SK-N-MC (cell line): ENCODE measurements around the gene SHC4.
"Not testable (repeated sequence)": the region's sequence is repeated elsewhere in the genome, so short reads cannot be mapped to it uniquely, and the experiment has no call there.

Experiments used
- DNase-seq: peaks from one replicate; pipeline ENCODE4 v3.0.0-alpha.2; 2011; ENCODE audit warnings: low read depth, low spot score
- H3K27ac ChIP-seq: fragments of 200-600 bp; sonication (generic); 2 replicates; pipeline ENCODE4 v1.5.1; 2016; ENCODE audit warnings: mixed run types
- H3K36me3 ChIP-seq: fragments of 200-600 bp; sonication (generic); 2 replicates; pipeline ENCODE4 v1.6.1; 2017; ENCODE audit warnings: antibody characterized with exemption, low read length, mixed read lengths; ENCODE audit not compliant: insufficient read depth
- H3K4me3 ChIP-seq: fragments of 200-600 bp; sonication (generic); 2 replicates; pipeline ENCODE4 v1.5.1; 2016
- H3K9ac ChIP-seq: fragments of 200-600 bp; sonication (generic); 2 replicates; pipeline ENCODE4 v1.8.0; 2017; ENCODE audit warnings: mixed run types, mixed read lengths; ENCODE audit not compliant: insufficient read length
- H3K9me3 ChIP-seq: fragments of 200-600 bp; sonication (generic); 2 replicates; pipeline ENCODE4 v1.6.1; 2017; ENCODE audit warnings: low read depth, mild to moderate bottlenecking, antibody characterized with exemption, low read length, moderate library complexity, mixed read lengths
- EZH2 ChIP-seq: fragments of 200-600 bp; sonication (generic); IDR thresholded peaks from one replicate; pipeline ENCODE4 v1.6.1; 2017; ENCODE audit warnings: antibody characterized with exemption
- FOXP2 ChIP-seq: optimal IDR thresholded peaks from 2 replicates; pipeline ENCODE3; 2011; ENCODE audit warnings: mild to moderate bottlenecking, moderate library complexity; ENCODE audit not compliant: insufficient read depth; ENCODE audit errors: extremely low read length, control extremely low read depth
- POLR2AphosphoS5 ChIP-seq: IDR thresholded peaks from 2 replicates; pipeline ENCODE4 v1.6.1; 2012; ENCODE audit warnings: mild to moderate bottlenecking, low read depth, low read length, borderline replicate concordance

Gene SHC4

DNA sequence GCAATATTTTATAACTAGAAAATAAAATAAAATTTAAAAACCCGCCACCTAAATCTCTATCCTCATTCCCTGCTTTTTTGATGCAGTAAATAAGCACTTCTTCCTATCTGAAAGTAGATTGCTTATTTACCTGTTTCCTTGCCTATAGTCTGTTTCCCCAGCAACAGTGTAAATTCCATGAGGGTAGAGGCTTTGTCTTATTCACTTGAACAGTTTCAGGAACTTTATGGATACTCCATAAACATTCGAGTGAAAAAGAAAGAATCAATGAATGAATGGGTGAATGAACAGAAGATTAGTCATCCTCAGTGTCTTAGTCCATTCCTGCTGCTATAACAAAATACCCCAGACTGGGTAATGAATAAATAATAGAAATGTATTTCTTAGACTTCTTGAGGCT, 41.7 kb downstream of the SHC4 start:
- DNase-seq = no peak
- Histone ChIP-seq H3K4me3 (no peak overlapping the region), H3K27ac (no peak overlapping the region), H3K9me3 (no peaks in the 10 kb centered on the region), H3K36me3 (no peaks in the 10 kb centered on the region), H3K9ac (no peak overlapping the region)
- TF ChIP-seq EZH2 = no peak
- TF ChIP-seq POLR2AphosphoS5 = no peak
- no peak for TF ChIP-seq FOXP2

DNA sequence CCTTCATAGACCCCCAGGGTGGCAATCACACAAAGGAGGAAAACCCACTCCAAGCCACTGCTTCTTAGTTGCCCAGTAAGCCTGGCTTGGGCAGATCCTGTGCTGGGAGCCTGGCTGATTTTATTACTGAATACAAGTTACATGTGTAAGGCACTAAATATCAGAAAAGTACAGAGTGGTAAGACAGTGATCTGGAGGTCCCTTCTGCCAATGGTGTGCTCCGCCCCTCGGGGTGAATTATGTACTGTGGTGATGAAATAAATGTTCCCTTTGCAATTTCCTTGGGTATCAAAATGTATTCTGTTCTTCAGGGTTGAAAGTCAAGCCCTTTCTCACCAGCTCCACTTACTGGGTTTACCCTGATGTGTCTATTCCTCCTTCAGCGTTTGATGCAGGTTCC, 47.0 kb downstream of the SHC4 start:
- no peaks in the 10 kb centered on the region for H3K36me3 ChIP-seq
- H3K4me3 ChIP-seq = no peak overlapping the region
- no peak for DNase-seq
- no peak for TF ChIP-seq EZH2
- no peak for TF ChIP-seq FOXP2
- TF ChIP-seq POLR2AphosphoS5 = no peak
- H3K9ac ChIP-seq = no peak overlapping the region
- H3K27ac ChIP-seq = no peak overlapping the region
- H3K9me3 ChIP-seq = no peaks in the 10 kb centered on the region

DNA sequence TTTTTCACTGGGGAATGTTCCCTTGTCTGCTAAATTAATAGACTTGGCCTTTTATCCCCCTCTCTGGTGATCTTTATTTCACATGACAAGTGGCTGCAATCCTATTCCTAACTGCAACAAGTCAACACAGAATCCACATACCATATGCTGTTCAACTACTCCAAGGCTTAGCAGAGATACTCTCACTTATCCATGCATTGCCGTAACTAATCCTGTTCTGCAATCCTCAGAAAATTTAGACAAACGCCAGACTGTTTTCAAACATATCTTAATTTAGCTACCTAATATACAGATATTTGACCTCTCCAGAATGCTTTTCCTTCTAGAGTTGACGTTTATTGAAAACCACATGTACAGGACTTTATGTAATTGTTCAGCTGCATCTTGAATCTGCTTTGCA, 47.9 kb downstream of the SHC4 start:
- no peaks in the 10 kb centered on the region for H3K36me3 ChIP-seq
- no peak overlapping the region for H3K4me3 ChIP-seq
- H3K9ac ChIP-seq = no peak overlapping the region
- no peak overlapping the region for H3K27ac ChIP-seq
- no peaks in the 10 kb centered on the region for H3K9me3 ChIP-seq
- TF ChIP-seq FOXP2 (no peak), EZH2 (no peak)
- no peak for DNase-seq

DNA sequence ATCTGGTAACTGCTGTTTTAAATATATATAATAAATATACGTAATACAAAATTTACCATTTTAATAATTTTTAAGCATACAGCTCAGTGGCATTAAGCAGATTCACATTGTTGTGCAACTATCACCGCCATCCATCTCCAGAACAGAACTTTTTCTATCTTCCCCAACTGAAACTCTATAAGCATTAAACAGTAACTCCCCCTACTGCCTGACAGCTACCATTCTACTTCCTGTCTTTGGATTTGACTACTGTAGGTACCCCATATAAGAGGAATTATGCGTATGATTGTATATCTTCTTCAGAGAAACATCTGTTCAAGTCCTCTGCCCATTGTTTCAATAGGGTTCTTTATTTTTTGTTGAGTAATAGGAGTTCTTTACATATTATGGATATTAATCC, 49.0 kb downstream of the SHC4 start:
- H3K9ac ChIP-seq = no peak overlapping the region
- DNase-seq = no peak
- no peak overlapping the region for H3K27ac ChIP-seq
- H3K4me3 ChIP-seq = no peak overlapping the region
- H3K9me3 ChIP-seq = no peaks in the 10 kb centered on the region
- TF ChIP-seq POLR2AphosphoS5 (no peak), EZH2 (no peak), FOXP2 (no peak)
- no peaks in the 10 kb centered on the region for H3K36me3 ChIP-seq

DNA sequence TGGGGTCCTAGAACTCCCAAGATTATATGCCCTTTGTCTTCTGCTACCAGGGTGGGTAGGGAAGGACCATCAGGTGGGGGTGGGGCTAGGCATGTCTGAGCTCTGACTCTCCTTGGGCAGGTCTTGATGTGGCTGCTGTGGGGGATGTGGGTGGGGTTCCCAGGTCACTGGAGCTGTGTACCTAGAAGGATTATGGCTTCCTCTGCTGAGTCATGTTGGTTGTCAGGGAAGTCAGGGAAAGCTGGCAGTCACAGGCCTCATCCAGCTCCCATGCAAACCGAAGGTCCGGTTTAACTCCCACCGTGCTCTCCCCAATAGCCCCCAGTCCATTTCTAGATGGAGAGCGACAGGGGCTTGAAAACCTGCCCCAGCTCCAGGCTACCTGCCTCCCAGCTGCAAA, 50.6 kb downstream of the SHC4 start:
- H3K27ac ChIP-seq = no peak overlapping the region
- no peak for DNase-seq
- H3K9ac ChIP-seq = no peak overlapping the region

DNA sequence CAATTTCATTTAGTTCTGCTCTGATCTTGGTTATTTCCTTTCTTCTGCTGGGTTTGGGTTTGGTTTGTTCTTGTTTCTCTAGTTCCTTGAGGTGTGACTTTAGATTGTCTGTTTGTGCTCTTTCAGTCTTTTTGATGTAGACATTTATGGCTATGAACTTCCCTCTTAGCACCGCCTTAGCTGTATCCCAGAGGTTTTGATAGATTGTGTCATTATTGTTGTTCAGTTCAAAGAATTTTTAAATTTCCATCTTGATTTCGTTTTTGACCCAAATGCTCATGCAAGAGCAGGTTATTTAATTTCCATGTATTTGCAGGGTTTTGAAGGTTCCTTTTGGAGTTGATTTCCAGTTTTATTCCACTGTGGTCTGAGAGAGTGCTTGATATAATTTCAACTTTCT, 53.2 kb downstream of the SHC4 start:
- H3K9me3 ChIP-seq, H3K4me3 ChIP-seq, H3K27ac ChIP-seq, DNase-seq, H3K9ac ChIP-seq, H3K36me3 ChIP-seq: not testable (repeated sequence)

More for the DNA sequence above, 50.6 kb downstream of the SHC4 start:
- Histone ChIP-seq H3K36me3 (no peaks in the 10 kb centered on the region), H3K4me3 (no peak overlapping the region), H3K9me3 (no peaks in the 10 kb centered on the region)
- TF ChIP-seq POLR2AphosphoS5 (no peak), FOXP2 (no peak), EZH2 (no peak)

DNA sequence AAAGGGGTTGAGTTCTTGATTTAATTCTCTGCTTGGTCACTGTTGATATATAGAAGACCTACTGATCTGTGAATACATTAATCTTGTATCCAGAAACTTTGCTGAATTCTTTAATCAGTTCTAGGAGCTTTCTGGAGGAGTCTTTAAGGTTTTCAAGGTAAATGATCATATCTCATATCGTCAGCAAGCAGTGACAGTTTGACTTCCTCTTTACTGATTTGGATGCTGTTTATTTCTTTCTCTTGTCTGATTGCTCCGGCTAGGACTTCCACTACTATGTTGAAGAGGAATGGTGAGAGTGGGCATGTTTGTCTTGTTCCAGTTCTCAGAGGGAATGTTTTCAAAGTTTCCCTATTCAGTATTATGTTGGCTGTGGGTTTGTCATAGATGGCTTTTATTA, 54.4 kb downstream of the SHC4 start:
- not testable (repeated sequence) for H3K36me3 ChIP-seq, H3K27ac ChIP-seq, H3K4me3 ChIP-seq, H3K9ac ChIP-seq, DNase-seq, H3K9me3 ChIP-seq

DNA sequence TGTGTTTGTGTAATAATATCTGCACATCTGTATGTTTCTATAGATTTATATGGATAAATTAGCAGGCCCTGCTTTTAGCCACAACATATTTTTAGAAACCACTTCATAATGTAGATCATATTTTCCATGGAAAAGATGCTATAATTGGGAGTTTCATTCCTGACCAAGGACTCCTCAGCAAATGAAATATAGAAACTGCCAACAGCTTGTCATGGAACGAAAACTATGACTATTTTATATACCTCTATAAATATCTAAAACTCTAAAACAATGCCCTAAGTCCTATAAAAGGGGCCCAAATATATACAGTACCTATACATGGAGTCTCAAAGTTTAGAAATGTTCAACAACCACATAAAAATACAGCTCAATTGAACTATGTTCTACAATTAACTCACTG, 57.9 kb downstream of the SHC4 start:
- Histone ChIP-seq H3K27ac (no peak overlapping the region), H3K36me3 (no peaks in the 10 kb centered on the region), H3K9ac (no peak overlapping the region), H3K4me3 (no peak overlapping the region), H3K9me3 (no peaks in the 10 kb centered on the region)
- no peak for TF ChIP-seq POLR2AphosphoS5
- TF ChIP-seq FOXP2 = no peak
- TF ChIP-seq EZH2 = no peak
- DNase-seq = no peak

DNA sequence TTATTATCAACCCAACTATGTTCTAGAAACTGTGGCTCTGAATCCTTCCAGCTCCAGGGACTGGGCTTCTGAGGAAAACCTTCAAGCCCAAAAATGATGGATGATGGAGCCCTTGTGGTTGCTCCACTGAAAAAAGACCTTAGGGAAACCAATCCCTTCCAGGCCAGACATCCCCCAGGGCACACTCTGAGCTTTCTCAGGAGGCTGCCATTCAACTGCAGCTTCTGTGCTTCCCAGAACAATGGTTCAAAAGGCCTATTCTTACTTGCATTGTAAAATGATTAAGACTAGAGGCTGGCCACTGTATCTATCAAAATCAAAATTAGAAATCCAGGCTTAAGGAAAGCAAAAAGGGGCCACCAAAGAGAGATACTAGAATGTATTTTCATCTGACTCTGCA, 58.5 kb downstream of the SHC4 start:
- no peaks in the 10 kb centered on the region for H3K36me3 ChIP-seq
- H3K27ac ChIP-seq = no peak overlapping the region
- no peak overlapping the region for H3K4me3 ChIP-seq
- no peak for DNase-seq
- no peaks in the 10 kb centered on the region for H3K9me3 ChIP-seq
- H3K9ac ChIP-seq = no peak overlapping the region
- no peak for TF ChIP-seq POLR2AphosphoS5
- TF ChIP-seq EZH2 = no peak
- no peak for TF ChIP-seq FOXP2

DNA sequence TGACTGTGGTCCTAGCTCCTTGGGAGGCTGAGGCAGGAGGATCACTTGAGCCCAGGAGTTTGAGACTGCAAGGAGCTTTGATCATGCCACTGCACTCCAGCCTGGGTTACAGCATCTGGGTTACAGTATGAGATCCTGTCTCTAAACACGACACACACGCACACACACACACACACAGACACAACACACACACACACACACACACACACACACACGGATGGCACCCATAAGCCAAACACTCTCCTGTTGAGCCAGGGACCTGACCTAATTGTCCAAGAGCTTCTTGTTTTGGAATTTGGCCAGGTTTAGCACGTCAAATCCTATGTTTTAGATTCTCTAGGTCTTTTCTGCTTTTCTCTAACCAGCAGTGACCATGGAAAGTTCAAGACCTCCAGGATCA, 59.0 kb downstream of the SHC4 start:
- no peak for DNase-seq
- Histone ChIP-seq H3K9ac (no peak overlapping the region), H3K36me3 (no peaks in the 10 kb centered on the region), H3K9me3 (no peaks in the 10 kb centered on the region), H3K4me3 (no peak overlapping the region), H3K27ac (no peak overlapping the region)
- no peak for TF ChIP-seq FOXP2
- TF ChIP-seq POLR2AphosphoS5 = no peak
- TF ChIP-seq EZH2 = no peak
